Neural cell (in vitro differentiated cells): ENCODE measurements around the gene PRPF38B. TPM values are rescaled to one million over a fixed set of nuclear protein-coding genes. Genes with fewer than 3 reads are reported as not detected.

Experiments used
- H2AFZ ChIP-seq: fragments of 200-600, 300-800 bp; sonication (generic), shearing (Covaris generic); 2 replicates; pipeline ENCODE4 v1.6.0; 2014; ENCODE audit warnings: low read depth, mild to moderate bottlenecking, antibody characterized with exemption, low read length, moderate library complexity
- H3F3A ChIP-seq: fragments of 200-600 bp; shearing (Covaris generic); 2 replicates; pipeline ENCODE4 v1.6.1; 2016; ENCODE audit warnings: mild to moderate bottlenecking, moderate library complexity, mixed read lengths, antibody characterized with exemption, low read length; ENCODE audit not compliant: insufficient read depth, poor library complexity, severe bottlenecking
- H3K27ac ChIP-seq: fragments of 200-600, 300-800 bp; sonication (generic), shearing (Covaris generic); 2 replicates; pipeline ENCODE4 v1.5.1; 2014; ENCODE audit warnings: mild to moderate bottlenecking, low read length, moderate library complexity
- H3K27me3 ChIP-seq: fragments of 300-800, 200-600 bp; sonication (generic), shearing (Covaris generic); 2 replicates; pipeline ENCODE4 v1.6.0; 2014; ENCODE audit warnings: mild to moderate bottlenecking, low read depth, low read length, moderate library complexity; ENCODE audit not compliant: insufficient read depth
- H3K36me3 ChIP-seq: fragments of 300-800, 200-600 bp; sonication (generic), shearing (Covaris generic); 2 replicates; pipeline ENCODE4 v1.5.1; 2014; ENCODE audit warnings: mild to moderate bottlenecking, antibody characterized with exemption, low read length, moderate library complexity; ENCODE audit not compliant: insufficient read depth
- H3K4me2 ChIP-seq: fragments of 300-800, 200-600 bp; sonication (generic), shearing (Covaris generic); 2 replicates; pipeline ENCODE4 v1.6.0; 2014; ENCODE audit warnings: mild to moderate bottlenecking, low read length
- H3K4me3 ChIP-seq: fragments of 300-800, 200-600 bp; sonication (generic), shearing (Covaris generic); 2 replicates; pipeline ENCODE4 v1.5.1; 2014; ENCODE audit warnings: mild to moderate bottlenecking, low read length, moderate library complexity
- H3K79me2 ChIP-seq: fragments of 200-600 bp; shearing (Covaris generic); replicated peaks from 2 replicates; pipeline ENCODE4 v1.6.0; 2014; ENCODE audit warnings: mild to moderate bottlenecking, low read length, moderate library complexity; ENCODE audit not compliant: insufficient read depth
- H3K9ac ChIP-seq: fragments of 300-800, 200-600 bp; sonication (generic), shearing (Covaris generic); 2 replicates; pipeline ENCODE4 v1.6.1; 2016; ENCODE audit warnings: mild to moderate bottlenecking, low read length, mixed read lengths
- H3K9me2 ChIP-seq: fragments of 200-600 bp; shearing (Covaris generic); 2 replicates; pipeline ENCODE4 v1.6.1; 2016; ENCODE audit warnings: mild to moderate bottlenecking, low read length, mixed read lengths; ENCODE audit not compliant: insufficient read depth
- H3K9me3 ChIP-seq: fragments of 200-600, 300-800 bp; sonication (generic), shearing (Covaris generic); 2 replicates; pipeline ENCODE4 v1.6.1; 2016; ENCODE audit warnings: mild to moderate bottlenecking, mixed run types, low read length, moderate library complexity, mixed read lengths
- H4K20me1 ChIP-seq: fragments of 200-600 bp; shearing (Covaris generic); 2 replicates; pipeline ENCODE4 v1.6.1; 2016; ENCODE audit warnings: mild to moderate bottlenecking, mixed run types; ENCODE audit not compliant: insufficient read depth
- EP300 ChIP-seq: fragments of 450-650 bp; conservative IDR thresholded peaks from 2 replicates; pipeline ENCODE4 v1.6.1; 2014; ENCODE audit warnings: antibody characterized with exemption, mild to moderate bottlenecking, moderate library complexity; ENCODE audit not compliant: poor library complexity, severe bottlenecking
- EZH2 ChIP-seq: fragments of 200-600, 300-800 bp; shearing (Covaris generic), sonication (generic); IDR thresholded peaks from 2 replicates; pipeline ENCODE4 v1.6.1; 2014; ENCODE audit warnings: antibody characterized with exemption, low read length, borderline replicate concordance, mild to moderate bottlenecking; ENCODE audit not compliant: insufficient read depth, poor library complexity, severe bottlenecking
- MXI1 ChIP-seq: fragments of 450-650 bp; conservative IDR thresholded peaks from 2 replicates; pipeline ENCODE4 v1.6.1; 2014; ENCODE audit warnings: antibody characterized with exemption, mild to moderate bottlenecking; ENCODE audit not compliant: poor library complexity, severe bottlenecking
- POLR2AphosphoS5 ChIP-seq: IDR thresholded peaks from 2 replicates; pipeline ENCODE4 v1.6.1; 2012
- RAD21 ChIP-seq: fragments of 450-650 bp; conservative IDR thresholded peaks from 2 replicates; pipeline ENCODE4 v1.6.1; 2014; ENCODE audit warnings: antibody characterized with exemption, mild to moderate bottlenecking, moderate library complexity
- SMC3 ChIP-seq: fragments of 450-650 bp; conservative IDR thresholded peaks from 2 replicates; pipeline ENCODE4 v1.6.1; 2014; ENCODE audit warnings: antibody characterized with exemption, mild to moderate bottlenecking, moderate library complexity; ENCODE audit not compliant: poor library complexity
- TAF1 ChIP-seq: IDR thresholded peaks from 2 replicates; pipeline ENCODE4 v1.6.1; 2012; ENCODE audit warnings: low read depth
- polyA plus RNA-seq: library from polyadenylated mRNA; depleted of rRNA; stranded (reverse); fragments of >200 nt; gene quantifications from 2 replicates; pipeline ENCODE4 v1.2.3, GENCODE V29; 2014
- TF ChIP-seq, protein P1 (sequence below): IDR thresholded peaks from 2 replicates; pipeline ENCODE4 v1.6.1; 2012; ENCODE audit warnings: borderline replicate concordance
- TF ChIP-seq, protein P2 (sequence below): fragments of 450-650 bp; IDR thresholded peaks from 2 replicates; pipeline ENCODE4 v1.5.1; 2014; ENCODE audit warnings: antibody characterized with exemption, mild to moderate bottlenecking, moderate library complexity; ENCODE audit not compliant: poor library complexity, severe bottlenecking

Gene PRPF38B
- polyA plus RNA-seq, 1 donor from 2014 or later: 31.9 TPM

DNA sequence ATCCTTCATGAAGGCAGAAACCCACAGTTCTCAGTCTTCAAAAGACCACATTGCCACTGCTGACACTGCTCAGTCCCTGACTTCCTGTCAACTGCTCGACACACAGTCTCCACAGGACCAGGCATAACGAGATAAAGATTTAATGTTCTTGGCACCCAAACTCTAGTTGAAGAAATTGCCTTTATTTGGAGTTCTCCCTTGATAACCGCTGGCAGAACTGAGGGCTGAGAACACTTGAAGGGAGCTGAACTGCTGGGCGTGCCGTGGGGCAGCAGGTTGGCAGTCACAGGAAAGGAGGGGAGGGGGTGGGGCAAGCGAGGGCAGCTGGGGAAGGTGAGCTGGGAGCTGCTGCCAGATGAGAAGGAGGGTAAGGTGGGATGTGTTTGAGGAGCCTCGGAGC is 47.1 kb upstream of the PRPF38B start:
- H3F3A ChIP-seq: no peaks in the 10 kb centered on the region
- no peaks in the 10 kb centered on the region for H3K9me3 ChIP-seq
- H2AFZ ChIP-seq: no peak overlapping the region
- H3K4me2 ChIP-seq: no peak overlapping the region
- H3K27ac ChIP-seq: no peak overlapping the region
- TF ChIP-seq SMC3 (no peak), RAD21 (no peak), TAF1 (no peak), EP300 (no peak), EZH2 (no peak), POLR2AphosphoS5 (no peak), MXI1 (no peak)
- TF ChIP-seq, protein P1, sequence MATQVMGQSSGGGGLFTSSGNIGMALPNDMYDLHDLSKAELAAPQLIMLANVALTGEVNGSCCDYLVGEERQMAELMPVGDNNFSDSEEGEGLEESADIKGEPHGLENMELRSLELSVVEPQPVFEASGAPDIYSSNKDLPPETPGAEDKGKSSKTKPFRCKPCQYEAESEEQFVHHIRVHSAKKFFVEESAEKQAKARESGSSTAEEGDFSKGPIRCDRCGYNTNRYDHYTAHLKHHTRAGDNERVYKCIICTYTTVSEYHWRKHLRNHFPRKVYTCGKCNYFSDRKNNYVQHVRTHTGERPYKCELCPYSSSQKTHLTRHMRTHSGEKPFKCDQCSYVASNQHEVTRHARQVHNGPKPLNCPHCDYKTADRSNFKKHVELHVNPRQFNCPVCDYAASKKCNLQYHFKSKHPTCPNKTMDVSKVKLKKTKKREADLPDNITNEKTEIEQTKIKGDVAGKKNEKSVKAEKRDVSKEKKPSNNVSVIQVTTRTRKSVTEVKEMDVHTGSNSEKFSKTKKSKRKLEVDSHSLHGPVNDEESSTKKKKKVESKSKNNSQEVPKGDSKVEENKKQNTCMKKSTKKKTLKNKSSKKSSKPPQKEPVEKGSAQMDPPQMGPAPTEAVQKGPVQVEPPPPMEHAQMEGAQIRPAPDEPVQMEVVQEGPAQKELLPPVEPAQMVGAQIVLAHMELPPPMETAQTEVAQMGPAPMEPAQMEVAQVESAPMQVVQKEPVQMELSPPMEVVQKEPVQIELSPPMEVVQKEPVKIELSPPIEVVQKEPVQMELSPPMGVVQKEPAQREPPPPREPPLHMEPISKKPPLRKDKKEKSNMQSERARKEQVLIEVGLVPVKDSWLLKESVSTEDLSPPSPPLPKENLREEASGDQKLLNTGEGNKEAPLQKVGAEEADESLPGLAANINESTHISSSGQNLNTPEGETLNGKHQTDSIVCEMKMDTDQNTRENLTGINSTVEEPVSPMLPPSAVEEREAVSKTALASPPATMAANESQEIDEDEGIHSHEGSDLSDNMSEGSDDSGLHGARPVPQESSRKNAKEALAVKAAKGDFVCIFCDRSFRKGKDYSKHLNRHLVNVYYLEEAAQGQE: no peak
- TF ChIP-seq, protein P2, sequence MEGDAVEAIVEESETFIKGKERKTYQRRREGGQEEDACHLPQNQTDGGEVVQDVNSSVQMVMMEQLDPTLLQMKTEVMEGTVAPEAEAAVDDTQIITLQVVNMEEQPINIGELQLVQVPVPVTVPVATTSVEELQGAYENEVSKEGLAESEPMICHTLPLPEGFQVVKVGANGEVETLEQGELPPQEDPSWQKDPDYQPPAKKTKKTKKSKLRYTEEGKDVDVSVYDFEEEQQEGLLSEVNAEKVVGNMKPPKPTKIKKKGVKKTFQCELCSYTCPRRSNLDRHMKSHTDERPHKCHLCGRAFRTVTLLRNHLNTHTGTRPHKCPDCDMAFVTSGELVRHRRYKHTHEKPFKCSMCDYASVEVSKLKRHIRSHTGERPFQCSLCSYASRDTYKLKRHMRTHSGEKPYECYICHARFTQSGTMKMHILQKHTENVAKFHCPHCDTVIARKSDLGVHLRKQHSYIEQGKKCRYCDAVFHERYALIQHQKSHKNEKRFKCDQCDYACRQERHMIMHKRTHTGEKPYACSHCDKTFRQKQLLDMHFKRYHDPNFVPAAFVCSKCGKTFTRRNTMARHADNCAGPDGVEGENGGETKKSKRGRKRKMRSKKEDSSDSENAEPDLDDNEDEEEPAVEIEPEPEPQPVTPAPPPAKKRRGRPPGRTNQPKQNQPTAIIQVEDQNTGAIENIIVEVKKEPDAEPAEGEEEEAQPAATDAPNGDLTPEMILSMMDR: no peak
- no peaks in the 10 kb centered on the region for H3K79me2 ChIP-seq
- no peaks in the 10 kb centered on the region for H4K20me1 ChIP-seq
- no peaks in the 10 kb centered on the region for H3K36me3 ChIP-seq
- no peaks in the 10 kb centered on the region for H3K27me3 ChIP-seq
- no peaks in the 10 kb centered on the region for H3K9me2 ChIP-seq
- no peak overlapping the region for H3K9ac ChIP-seq
- H3K4me3 ChIP-seq: no peak overlapping the region

GRCh38 chr1:108645564-108646184 is 46.4 kb upstream of the PRPF38B start:
- no peaks in the 10 kb centered on the region for H4K20me1 ChIP-seq
- no peaks in the 10 kb centered on the region for H3K9me2 ChIP-seq
- no peaks in the 10 kb centered on the region for H3K27me3 ChIP-seq
- H3F3A ChIP-seq: no peaks in the 10 kb centered on the region
- no peak for TF ChIP-seq RAD21
- no peak for TF ChIP-seq MXI1
- TF ChIP-seq EZH2: no peak
- TF ChIP-seq SMC3: no peak
- TF ChIP-seq, protein P2: no peak
- TF ChIP-seq EP300: no peak
- TF ChIP-seq POLR2AphosphoS5: no peak
- TF ChIP-seq, protein P1: no peak
- no peak for TF ChIP-seq TAF1
- no peak overlapping the region for H3K9ac ChIP-seq
- no peak overlapping the region for H3K4me3 ChIP-seq
- H3K4me2 ChIP-seq: no peak overlapping the region
- no peak overlapping the region for H3K27ac ChIP-seq
- H3K36me3 ChIP-seq: no peaks in the 10 kb centered on the region
- no peaks in the 10 kb centered on the region for H3K9me3 ChIP-seq
- H2AFZ ChIP-seq: no peak overlapping the region
- H3K79me2 ChIP-seq: no peaks in the 10 kb centered on the region
